Stomach (tissue), 4 donors: ENCODE data around the gene CKMT1A.
"Not testable (repeated sequence)": the region's sequence is repeated elsewhere in the genome, so short reads cannot be mapped to it uniquely, and the experiment has no call there.

Experiments
- EP300 ChIP-seq: sonication (generic); formaldehyde crosslinking; IDR thresholded peaks from one replicate; pipeline ENCODE4 v1.6.1; 2017; ENCODE audit warnings: antibody characterized with exemption
- POLR2AphosphoS5 ChIP-seq, 3 donors: sonication (generic); formaldehyde crosslinking; IDR thresholded peaks; one replicate each; pipeline ENCODE4 v1.6.1; 2016; ENCODE audit warnings: antibody characterized with exemption in 3 of 3
- TF ChIP-seq, protein P1 (sequence below), 7 experiments: fragments of 450-650 bp in 4 of 7; fragments of 200-600 bp in 3 of 7; sonication (generic) in 3 of 7; IDR thresholded peaks; one replicate each; pipeline ENCODE4 v1.5.1; 2016 to 2019; ENCODE audit warnings: antibody characterized with exemption in 7 of 7, control low read depth in 2 of 7, mild to moderate bottlenecking in 1 of 7

DNA sequence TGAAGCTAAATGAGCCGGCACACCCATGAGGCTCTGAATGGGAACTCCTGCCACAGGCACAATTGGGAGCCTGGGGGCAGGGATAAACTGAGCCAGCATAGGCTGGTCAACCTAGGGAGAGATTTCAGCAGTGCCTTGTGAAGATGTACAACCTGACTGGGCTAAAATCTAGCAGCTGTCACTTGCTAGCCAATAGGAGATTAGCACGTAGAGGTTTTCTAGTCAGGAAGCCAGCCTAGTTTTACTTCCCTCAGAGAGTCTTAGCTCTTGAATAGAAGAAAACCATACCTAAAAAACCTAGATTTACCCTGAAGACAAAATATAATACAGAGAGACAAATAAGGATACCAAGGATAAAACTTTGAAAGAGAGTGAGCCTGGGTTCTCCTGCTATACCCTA is 31.4 kb upstream of the CKMT1A start:
- TF ChIP-seq, protein P1, sequence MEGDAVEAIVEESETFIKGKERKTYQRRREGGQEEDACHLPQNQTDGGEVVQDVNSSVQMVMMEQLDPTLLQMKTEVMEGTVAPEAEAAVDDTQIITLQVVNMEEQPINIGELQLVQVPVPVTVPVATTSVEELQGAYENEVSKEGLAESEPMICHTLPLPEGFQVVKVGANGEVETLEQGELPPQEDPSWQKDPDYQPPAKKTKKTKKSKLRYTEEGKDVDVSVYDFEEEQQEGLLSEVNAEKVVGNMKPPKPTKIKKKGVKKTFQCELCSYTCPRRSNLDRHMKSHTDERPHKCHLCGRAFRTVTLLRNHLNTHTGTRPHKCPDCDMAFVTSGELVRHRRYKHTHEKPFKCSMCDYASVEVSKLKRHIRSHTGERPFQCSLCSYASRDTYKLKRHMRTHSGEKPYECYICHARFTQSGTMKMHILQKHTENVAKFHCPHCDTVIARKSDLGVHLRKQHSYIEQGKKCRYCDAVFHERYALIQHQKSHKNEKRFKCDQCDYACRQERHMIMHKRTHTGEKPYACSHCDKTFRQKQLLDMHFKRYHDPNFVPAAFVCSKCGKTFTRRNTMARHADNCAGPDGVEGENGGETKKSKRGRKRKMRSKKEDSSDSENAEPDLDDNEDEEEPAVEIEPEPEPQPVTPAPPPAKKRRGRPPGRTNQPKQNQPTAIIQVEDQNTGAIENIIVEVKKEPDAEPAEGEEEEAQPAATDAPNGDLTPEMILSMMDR (IDR thresholded peaks at IDR 0.05) = not testable (repeated sequence)
- TF ChIP-seq EP300; POLR2AphosphoS5 (IDR thresholded peaks at IDR 0.05): not testable (repeated sequence)
